Measurements from ENCODE around the gene ULK4.
"Not testable (repeated sequence)": the region's sequence is repeated elsewhere in the genome, so short reads cannot be mapped to it uniquely, and the experiment has no call there.

Gene ULK4

GRCh38 chr3:41569632-41570305 is 392.1 kb downstream of the ULK4 start:
- Histone ChIP-seq H3K9ac (ENCODE audit: low read depth, low read length, poor library complexity, severe bottlenecking) (no peak overlapping the region), H3K4me3 (ENCODE audit: low read length, poor library complexity, severe bottlenecking) (no peak overlapping the region), H3K79me2 (ENCODE audit: insufficient read depth, low read length) (no peaks in the 10 kb centered on the region), H3F3A (ENCODE audit: low read depth) (no peaks in the 10 kb centered on the region), H3K9me3 (ENCODE audit: insufficient read depth, low read depth, low read length) (no peaks in the 10 kb centered on the region), H4K20me1 (ENCODE audit: insufficient read depth, low read length, poor library complexity, severe bottlenecking) (no peaks in the 10 kb centered on the region), H2AFZ (ENCODE audit: low read length) (no peak overlapping the region), H3K36me3 (ENCODE audit: insufficient read depth, low read length) (no peaks in the 10 kb centered on the region), H3K27me3 (ENCODE audit: insufficient read depth, low read length, poor library complexity, severe bottlenecking) (no peaks in the 10 kb centered on the region), H3K4me2 (ENCODE audit: low read depth, low read length, poor library complexity, severe bottlenecking) (no peak overlapping the region), H3K4me1 (ENCODE audit: insufficient read depth, low read length, poor library complexity, severe bottlenecking) (no peaks in the 10 kb centered on the region), H3K9me2 (replicated peaks; ENCODE audit: low read depth, low read length) (no peaks in the 10 kb centered on the region)
- TF ChIP-seq EZH2phosphoT487 (IDR thresholded peaks at IDR 0.05; ENCODE audit: borderline replicate concordance), result no peak
- no peak for TF ChIP-seq CTCF (conservative IDR thresholded peaks at IDR 0.05; ENCODE audit: low read length)

- Histone ChIP-seq H3K4me3 (ENCODE audit: low read length, poor library complexity, severe bottlenecking) (no peak overlapping the region), H3K9me3 (ENCODE audit: insufficient read depth, low read depth, low read length) (no peaks in the 10 kb centered on the region), H2AFZ (ENCODE audit: low read length) (no peak overlapping the region), H3F3A (ENCODE audit: low read depth) (no peaks in the 10 kb centered on the region), H3K9ac (ENCODE audit: low read depth, low read length, poor library complexity, severe bottlenecking) (no peak overlapping the region), H3K36me3 (ENCODE audit: insufficient read depth, low read length) (no peaks in the 10 kb centered on the region), H3K4me2 (ENCODE audit: low read depth, low read length, poor library complexity, severe bottlenecking) (no peak overlapping the region), H3K27me3 (ENCODE audit: insufficient read depth, low read length, poor library complexity, severe bottlenecking) (no peaks in the 10 kb centered on the region), H3K9me2 (replicated peaks; ENCODE audit: low read depth, low read length) (no peaks in the 10 kb centered on the region), H3K79me2 (ENCODE audit: insufficient read depth, low read length) (no peaks in the 10 kb centered on the region), H3K4me1 (ENCODE audit: insufficient read depth, low read length, poor library complexity, severe bottlenecking) (no peaks in the 10 kb centered on the region), H4K20me1 (ENCODE audit: insufficient read depth, low read length, poor library complexity, severe bottlenecking) (no peaks in the 10 kb centered on the region)
- no peak for TF ChIP-seq CTCF (conservative IDR thresholded peaks at IDR 0.05; ENCODE audit: low read length)
- no peak for TF ChIP-seq EZH2phosphoT487 (IDR thresholded peaks at IDR 0.05; ENCODE audit: borderline replicate concordance)
Measured at GRCh38 chr3:41565948-41566514, 395.9 kb downstream of the ULK4 start.

GRCh38 chr3:41565003-41565402 is 396.9 kb downstream of the ULK4 start:
- H3K9me2 ChIP-seq (replicated peaks; ENCODE audit: low read depth, low read length), result no peaks in the 10 kb centered on the region
- no peaks in the 10 kb centered on the region for H3F3A ChIP-seq (ENCODE audit: low read depth)
- TF ChIP-seq EZH2phosphoT487 (IDR thresholded peaks at IDR 0.05; ENCODE audit: borderline replicate concordance), result no peak
- no peak for TF ChIP-seq CTCF (conservative IDR thresholded peaks at IDR 0.05; ENCODE audit: low read length)

GRCh38 chr3:41556245-41556644 is 405.7 kb downstream of the ULK4 start:
- H3K36me3 ChIP-seq (ENCODE audit: insufficient read depth, low read length); H3K9me2 ChIP-seq (replicated peaks; ENCODE audit: low read depth, low read length); H3K9me3 ChIP-seq (ENCODE audit: insufficient read depth, low read depth, low read length); H3K79me2 ChIP-seq (ENCODE audit: insufficient read depth, low read length); H3K4me3 ChIP-seq (ENCODE audit: low read length, poor library complexity, severe bottlenecking); H3K9ac ChIP-seq (ENCODE audit: low read depth, low read length, poor library complexity, severe bottlenecking); H4K20me1 ChIP-seq (ENCODE audit: insufficient read depth, low read length, poor library complexity, severe bottlenecking); H3K4me2 ChIP-seq (ENCODE audit: low read depth, low read length, poor library complexity, severe bottlenecking); H3K4me1 ChIP-seq (ENCODE audit: insufficient read depth, low read length, poor library complexity, severe bottlenecking); H2AFZ ChIP-seq (ENCODE audit: low read length); H3K27me3 ChIP-seq (ENCODE audit: insufficient read depth, low read length, poor library complexity, severe bottlenecking); H3F3A ChIP-seq (ENCODE audit: low read depth): not testable (repeated sequence)

More at GRCh38 chr3:41565003-41565402, 396.9 kb downstream of the ULK4 start:
- Histone ChIP-seq H2AFZ (ENCODE audit: low read length) (no peak overlapping the region), H3K9ac (ENCODE audit: low read depth, low read length, poor library complexity, severe bottlenecking) (no peak overlapping the region), H3K4me2 (ENCODE audit: low read depth, low read length, poor library complexity, severe bottlenecking) (no peak overlapping the region), H3K27me3 (ENCODE audit: insufficient read depth, low read length, poor library complexity, severe bottlenecking) (no peaks in the 10 kb centered on the region), H3K79me2 (ENCODE audit: insufficient read depth, low read length) (no peaks in the 10 kb centered on the region), H3K36me3 (ENCODE audit: insufficient read depth, low read length) (no peaks in the 10 kb centered on the region), H3K4me3 (ENCODE audit: low read length, poor library complexity, severe bottlenecking) (no peak overlapping the region), H3K4me1 (ENCODE audit: insufficient read depth, low read length, poor library complexity, severe bottlenecking) (no peaks in the 10 kb centered on the region), H3K9me3 (ENCODE audit: insufficient read depth, low read depth, low read length) (no peaks in the 10 kb centered on the region), H4K20me1 (ENCODE audit: insufficient read depth, low read length, poor library complexity, severe bottlenecking) (no peaks in the 10 kb centered on the region)
